ENCODE data around the gene MDFI.

Gene MDFI

GRCh38 chr6:41690541-41691330, 52.5 kb downstream of the MDFI start:
- no peak for DNase-seq

- no peak for DNase-seq
Measured at GRCh38 chr6:41691426-41692079, 53.3 kb downstream of the MDFI start.

GRCh38 chr6:41692080-41692675, 53.9 kb downstream of the MDFI start:
- no peak for DNase-seq

- no peak for DNase-seq
Measured at GRCh38 chr6:41692730-41693129, 54.5 kb downstream of the MDFI start.

GRCh38 chr6:41693281-41694240, 55.3 kb downstream of the MDFI start:
- DNase-seq: no peak

- DNase-seq: no peak
Measured at GRCh38 chr6:41694815-41695526, 56.7 kb downstream of the MDFI start.

- no peak for DNase-seq
Measured at GRCh38 chr6:41695825-41696224, 57.6 kb downstream of the MDFI start.

GRCh38 chr6:41696788-41697187, 58.5 kb downstream of the MDFI start:
- no peak for DNase-seq

GRCh38 chr6:41697861-41698781, 59.9 kb downstream of the MDFI start:
- no peak for DNase-seq

- DNase-seq: no peak
Measured at GRCh38 chr6:41699063-41699462, 60.8 kb downstream of the MDFI start.

- no peak for DNase-seq
Measured at GRCh38 chr6:41700463-41701347, 62.4 kb downstream of the MDFI start.

- DNase-seq: no peak
Measured at GRCh38 chr6:41702089-41702745, 63.9 kb downstream of the MDFI start.

- no peak for DNase-seq
Measured at GRCh38 chr6:41702771-41703494, 64.7 kb downstream of the MDFI start.
